GM18951 (cell line): ENCODE data around the gene DCAF8.

Source experiments
- POLR2A ChIP-seq: IDR thresholded peaks from 4 replicates; pipeline ENCODE4 v1.6.1; 2011; ENCODE audit warnings: mild to moderate bottlenecking; ENCODE audit not compliant: insufficient read length, insufficient read depth; ENCODE audit errors: extremely low read depth
- in situ Hi-C: fragments of 300-500 bp; cut with MboI; formaldehyde crosslinking; loops from one replicate; pipeline ENCODE4 v1.12.0; 2022; ENCODE audit warnings: low sequenced_read_pairs, mixed read lengths, inconsistent platforms; ENCODE audit not compliant: unreplicated experiment

The DCAF8 gene

GRCh38 chr1:160255781-160256300 lies 6.5 kb downstream of the DCAF8 start:
- in situ Hi-C loops = no loop called here

GRCh38 chr1:160251687-160252526 lies 10.4 kb downstream of the DCAF8 start:
- in situ Hi-C loops = no loop called here
- no peak for TF ChIP-seq POLR2A

More at GRCh38 chr1:160255781-160256300, 6.5 kb downstream of the DCAF8 start:
- TF ChIP-seq POLR2A = no peak

GRCh38 chr1:160251011-160251410 lies 11.3 kb downstream of the DCAF8 start:
- in situ Hi-C loops = no loop called here

GRCh38 chr1:160247053-160247452 lies 15.3 kb downstream of the DCAF8 start:
- in situ Hi-C loops = loop anchor here (10.0 kb wide), 1 partner anchor 132 kb away; the partner anchor contains the start of gene ATP1A2
- no peak for TF ChIP-seq POLR2A

More at GRCh38 chr1:160251011-160251410, 11.3 kb downstream of the DCAF8 start:
- TF ChIP-seq POLR2A = no peak

GRCh38 chr1:160245434-160245833 lies 16.9 kb downstream of the DCAF8 start:
- in situ Hi-C loops = loop anchor here (10.0 kb wide), 1 partner anchor 131 kb away; the partner anchor contains the start of gene ATP1A2

GRCh38 chr1:160244209-160244608 lies 18.1 kb downstream of the DCAF8 start:
- in situ Hi-C loops = loop anchor here (10.0 kb wide), 1 partner anchor 129 kb away; the partner anchor contains the start of gene ATP1A2
- TF ChIP-seq POLR2A = no peak

More at GRCh38 chr1:160245434-160245833, 16.9 kb downstream of the DCAF8 start:
- TF ChIP-seq POLR2A = no peak

GRCh38 chr1:160243767-160244166 lies 18.6 kb downstream of the DCAF8 start:
- in situ Hi-C loops = loop anchor here (10.0 kb wide), 1 partner anchor 129 kb away; the partner anchor contains the start of gene ATP1A2
- no peak for TF ChIP-seq POLR2A

GRCh38 chr1:160239582-160240299 lies 22.6 kb downstream of the DCAF8 start:
- no peak for TF ChIP-seq POLR2A
- in situ Hi-C loops = loop anchor here (10.0 kb wide), 1 partner anchor 125 kb away; the partner anchor contains the start of gene ATP1A2

GRCh38 chr1:160238408-160238807 lies 23.9 kb downstream of the DCAF8 start:
- no peak for TF ChIP-seq POLR2A
- in situ Hi-C loops = no loop called here

- no peak for TF ChIP-seq POLR2A
- in situ Hi-C loops = no loop called here
These were observed 24.8 kb downstream of the DCAF8 start for GRCh38 chr1:160237558-160237957.

- in situ Hi-C loops = no loop called here
- no peak for TF ChIP-seq POLR2A
These were observed 25.5 kb downstream of the DCAF8 start for GRCh38 chr1:160236806-160237205.

- no peak for TF ChIP-seq POLR2A
- in situ Hi-C loops = no loop called here
These were observed 29.4 kb downstream of the DCAF8 start for GRCh38 chr1:160232911-160233310.

GRCh38 chr1:160228431-160228830 lies 33.9 kb downstream of the DCAF8 start:
- in situ Hi-C loops = no loop called here

More at GRCh38 chr1:160228431-160228830, 33.9 kb downstream of the DCAF8 start:
- no peak for TF ChIP-seq POLR2A
